ENCODE measurements around the gene HNRNPR.

GRCh38 chr1:23389837-23390321 is 45.8 kb upstream of the HNRNPR start:
- TF ChIP-seq FOXK2 (IDR thresholded peaks at IDR 0.05), result no peak
- no peak for TF ChIP-seq FOXM1 (IDR thresholded peaks at IDR 0.05; ENCODE audit: borderline replicate concordance)

All from HEK293T (cell line).